Endothelial cell of umbilical vein (primary cell): ENCODE data around the gene LILRB5. TPM values are rescaled to one million over a fixed set of nuclear protein-coding genes. Genes with fewer than 3 reads are reported as not detected.

Source experiments
- BruUV-seq: library from RNA; stranded (reverse); fragments of 400-500 nt; replicated peaks from 2 replicates; lab custom pipeline; 2021; lab: Mats Ljungman, UMichigan
- CTCF ChIA-PET: fragments of 300-600, 350-600 bp; sonication (Branson Sonifier 250); formaldehyde crosslinking; loops from one replicate; lab custom pipeline; 2021; ENCODE audit warnings: antibody characterized with exemption, inconsistent platforms; lab: Charles Lee
- POLR2A ChIA-PET: fragments of 300-600, 350-600 bp; sonication (Branson Sonifier 250); formaldehyde crosslinking; loops from one replicate; lab custom pipeline; 2021; ENCODE audit warnings: antibody characterized with exemption, inconsistent platforms; lab: Charles Lee
- DNase-seq: peaks from one replicate; pipeline ENCODE4 v3.0.0-alpha.2; 2011; ENCODE audit warnings: low read depth, low spot score
- FAIRE-seq: peaks from 2 replicates; lab custom pipeline; 2011; peaks lifted over from hg19 to GRCh38; lab: Jason Lieb, UNC
- H2AFZ ChIP-seq: 2 replicates; pipeline ENCODE4 v1.6.0; 2012; ENCODE audit warnings: low read depth, low read length, control low read depth, inconsistent platforms
- H3K27ac ChIP-seq: 2 replicates; pipeline ENCODE4 v1.5.1; 2011; ENCODE audit warnings: low read depth, mild to moderate bottlenecking, control low read depth, low read length, moderate library complexity; ENCODE audit not compliant: insufficient read depth
- H3K27me3 ChIP-seq, 2 experiments: 2 replicates each; pipeline versions ENCODE4 v1.6.0 to v1.6.1; 2011; ENCODE audit warnings: low read length in 2 of 2, mixed read lengths in 1 of 2; ENCODE audit not compliant: control insufficient read depth in 2 of 2, insufficient read depth in 2 of 2
- H3K36me3 ChIP-seq, 2 experiments: 2 replicates in 1 of 2; 3 replicates in 1 of 2; pipeline ENCODE4 v1.5.1; 2011; ENCODE audit warnings: low read length in 2 of 2, mild to moderate bottlenecking in 1 of 2, moderate library complexity in 1 of 2; ENCODE audit not compliant: control insufficient read depth in 2 of 2, insufficient read depth in 2 of 2; ENCODE audit errors: extremely low read depth in 1 of 2
- H3K4me1 ChIP-seq: 3 replicates; pipeline ENCODE4 v1.5.1; 2011; ENCODE audit warnings: mild to moderate bottlenecking, low read length; ENCODE audit not compliant: control insufficient read depth, insufficient read depth; ENCODE audit errors: extremely low read depth
- H3K4me2 ChIP-seq: 2 replicates; pipeline ENCODE4 v1.6.1; 2011; ENCODE audit warnings: low read length, control low read depth, mixed read lengths; ENCODE audit not compliant: insufficient read depth
- H3K4me3 ChIP-seq, 3 experiments: fragments of 200-600 bp in 1 of 3; sonication (generic), shearing (Covaris generic) in 1 of 3; replicated peaks in 1 of 3; 2 replicates each; pipeline ENCODE4 v1.5.1; 2011 to 2016; ENCODE audit warnings: control low read depth in 3 of 3, low read length in 3 of 3, mild to moderate bottlenecking in 2 of 3, inconsistent platforms in 1 of 3, low read depth in 1 of 3, moderate library complexity in 1 of 3; ENCODE audit not compliant: insufficient read depth in 1 of 3
- H3K79me2 ChIP-seq: 2 replicates; pipeline ENCODE4 v1.6.0; 2012; ENCODE audit warnings: low read length, inconsistent platforms; ENCODE audit not compliant: control insufficient read depth, insufficient read depth
- H3K9ac ChIP-seq: replicated peaks from 2 replicates; pipeline ENCODE3; 2011; ENCODE audit warnings: low read length, control low read depth; ENCODE audit not compliant: insufficient read depth; ENCODE audit errors: extremely low read depth
- H3K9me1 ChIP-seq: replicated peaks from 3 replicates; pipeline ENCODE4 v1.6.0; 2011; ENCODE audit warnings: mild to moderate bottlenecking, low read length; ENCODE audit not compliant: control insufficient read depth, insufficient read depth; ENCODE audit errors: extremely low read depth
- H3K9me3 ChIP-seq: replicated peaks from 2 replicates; pipeline ENCODE4 v1.5.1; 2012; ENCODE audit warnings: low read length, inconsistent platforms; ENCODE audit not compliant: control insufficient read depth, insufficient read depth
- H4K20me1 ChIP-seq: replicated peaks from 2 replicates; pipeline ENCODE3; 2011; ENCODE audit warnings: mild to moderate bottlenecking, low read length; ENCODE audit not compliant: control insufficient read depth, insufficient read depth; ENCODE audit errors: extremely low read depth
- EZH2 ChIP-seq: IDR thresholded peaks from 2 replicates; pipeline ENCODE4 v1.6.1; 2012; ENCODE audit warnings: borderline replicate concordance, low read depth, mild to moderate bottlenecking, moderate library complexity, low read length, inconsistent platforms; ENCODE audit not compliant: severe bottlenecking
- FOS ChIP-seq: IDR thresholded peaks from 2 replicates; pipeline ENCODE4 v1.6.1; 2011; ENCODE audit warnings: mild to moderate bottlenecking, low read length, moderate library complexity, borderline replicate concordance; ENCODE audit not compliant: insufficient read depth
- GATA2 ChIP-seq: IDR thresholded peaks from 2 replicates; pipeline ENCODE4 v1.7.0; 2011; ENCODE audit warnings: low read depth, mild to moderate bottlenecking, moderate library complexity, mixed read lengths, low read length; ENCODE audit not compliant: insufficient read length, insufficient read depth
- JUN ChIP-seq: IDR thresholded peaks from 2 replicates; pipeline ENCODE4 v1.6.1; 2011; ENCODE audit warnings: borderline replicate concordance, low read depth; ENCODE audit not compliant: insufficient read length, insufficient read depth
- MYC ChIP-seq: IDR thresholded peaks from one replicate; pipeline ENCODE4 v1.6.1; 2011; ENCODE audit warnings: mild to moderate bottlenecking, low read depth, low read length
- POLR2A ChIP-seq: IDR thresholded peaks from 2 replicates; pipeline ENCODE4 v1.6.1; 2012; ENCODE audit warnings: low read depth, mild to moderate bottlenecking, control low read depth, low read length
- POLR2AphosphoS5 ChIP-seq: IDR thresholded peaks from 2 replicates; pipeline ENCODE4 v1.6.1; 2012; ENCODE audit warnings: low read depth, mild to moderate bottlenecking, control low read depth, low read length, moderate library complexity; ENCODE audit not compliant: insufficient read depth
- dilution Hi-C: fragments of 300-500 bp; cut with MboI; formaldehyde crosslinking; loops from one replicate; pipeline ENCODE4 v1.15.0; 2019; ENCODE audit warnings: low sequenced_read_pairs; ENCODE audit not compliant: extremely low pct_ligation_motif_present
- intact Hi-C: fragments of 100-400 bp; cut with micrococcal nuclease; formaldehyde crosslinking; loops from one replicate; pipeline ENCODE4 v1.10.0; 2022
- polyA plus RNA-seq, 4 experiments: library from polyadenylated mRNA; depleted of rRNA in 3 of 4; stranded (reverse) in 3 of 4; unstranded in 1 of 4; fragments of >200 nt; gene quantifications; 2 replicates each; pipeline versions ENCODE4 v1.2.1 to v1.2.3, GENCODE V29; 2011 to 2012; ENCODE audit warnings: missing spikeins in 1 of 4
- total RNA-seq: library from RNA; stranded (reverse); gene quantifications from 2 replicates; pipeline ENCODE4 v1.2.3, GENCODE V29; 2021
- TF ChIP-seq, protein P1 (sequence below), 2 donors: IDR thresholded peaks; 1 replicate in 1 of 2; 2 replicates in 1 of 2; pipeline ENCODE4 v1.5.1; 2011; ENCODE audit warnings: low read length in 2 of 2, mild to moderate bottlenecking in 2 of 2, moderate library complexity in 2 of 2, control low read depth in 1 of 2, inconsistent platforms in 1 of 2, low read depth in 1 of 2; ENCODE audit not compliant: insufficient read depth in 1 of 2; ENCODE audit errors: extremely low read depth in 1 of 2
- TF ChIP-seq, protein P2 (sequence below): IDR thresholded peaks from 2 replicates; pipeline ENCODE4 v1.6.1; 2011; ENCODE audit not compliant: insufficient read depth, insufficient read length

LILRB5 gene
- total and polyA plus RNA-seq, 2 donors (not counting 3 experiments of a cell fraction or from before 2014, with no cell fraction given), result not detected

GRCh38 chr19:54203151-54203611 is 53.9 kb downstream of the LILRB5 start:
- BruUV-seq, result no TSS peak
- ChIA-PET POLR2A (interaction anchor here (0.5 to 6.0 kb wide), 2 partner anchors 13 to 19 kb away, joined by 7 to 91 read pairs; partner anchors contain the start of genes MBOAT7 and TSEN34), CTCF (interaction anchor here (1.0 to 1.3 kb wide), 2 partner anchors 11 to 29 kb away, joined by 3 read pairs; partner anchors contain the start of gene TSEN34)
- H3K27me3 ChIP-seq, result no peaks in the 10 kb centered on the region
- DNase-seq (no peak), FAIRE-seq (peak; percentile 46)
- H3K9me3 ChIP-seq, result no peaks in the 10 kb centered on the region
- H3K79me2 ChIP-seq, result peaks cover 73% of the 10 kb centered on the region
- H3K9ac ChIP-seq, result peak overlapping the region; percentile 95
- TF ChIP-seq POLR2A (no peak), MYC (no peak), EZH2 (no peak), POLR2AphosphoS5 (no peak), GATA2 (no peak), JUN (no peak), FOS (no peak)
- TF ChIP-seq, protein P1, sequence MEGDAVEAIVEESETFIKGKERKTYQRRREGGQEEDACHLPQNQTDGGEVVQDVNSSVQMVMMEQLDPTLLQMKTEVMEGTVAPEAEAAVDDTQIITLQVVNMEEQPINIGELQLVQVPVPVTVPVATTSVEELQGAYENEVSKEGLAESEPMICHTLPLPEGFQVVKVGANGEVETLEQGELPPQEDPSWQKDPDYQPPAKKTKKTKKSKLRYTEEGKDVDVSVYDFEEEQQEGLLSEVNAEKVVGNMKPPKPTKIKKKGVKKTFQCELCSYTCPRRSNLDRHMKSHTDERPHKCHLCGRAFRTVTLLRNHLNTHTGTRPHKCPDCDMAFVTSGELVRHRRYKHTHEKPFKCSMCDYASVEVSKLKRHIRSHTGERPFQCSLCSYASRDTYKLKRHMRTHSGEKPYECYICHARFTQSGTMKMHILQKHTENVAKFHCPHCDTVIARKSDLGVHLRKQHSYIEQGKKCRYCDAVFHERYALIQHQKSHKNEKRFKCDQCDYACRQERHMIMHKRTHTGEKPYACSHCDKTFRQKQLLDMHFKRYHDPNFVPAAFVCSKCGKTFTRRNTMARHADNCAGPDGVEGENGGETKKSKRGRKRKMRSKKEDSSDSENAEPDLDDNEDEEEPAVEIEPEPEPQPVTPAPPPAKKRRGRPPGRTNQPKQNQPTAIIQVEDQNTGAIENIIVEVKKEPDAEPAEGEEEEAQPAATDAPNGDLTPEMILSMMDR (IDR thresholded peaks at IDR 0.05; ENCODE audit: extremely low read depth in 1 of 2, insufficient read depth in 1 of 2, low read depth in 1 of 2, low read length in 2 of 2), result no peak
- TF ChIP-seq, protein P2, sequence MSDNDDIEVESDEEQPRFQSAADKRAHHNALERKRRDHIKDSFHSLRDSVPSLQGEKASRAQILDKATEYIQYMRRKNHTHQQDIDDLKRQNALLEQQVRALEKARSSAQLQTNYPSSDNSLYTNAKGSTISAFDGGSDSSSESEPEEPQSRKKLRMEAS, result no peak
- H3K4me1 ChIP-seq, result peaks cover 42% of the 10 kb centered on the region
- H3K36me3 ChIP-seq, result peaks cover 40 to 51% of the 10 kb centered on the region in 2 experiments
- intact Hi-C loops, result loop anchor here (5.0 kb wide), 2 partner anchors 41 to 244 kb away; partner anchors contain the start of gene LENG8
- no peaks in the 10 kb centered on the region for H3K9me1 ChIP-seq
- dilution Hi-C loops, result no loop called here
- peak overlapping the region; percentile 96 for H3K4me2 ChIP-seq
- H4K20me1 ChIP-seq, result peaks cover 3% of the 10 kb centered on the region
- no peak overlapping the region for H3K27ac ChIP-seq
- no peak overlapping the region for H2AFZ ChIP-seq
- H3K4me3 ChIP-seq, result peak overlapping the region in 1 of 3 experiments; percentile 97
